HCT116 (cell line): ENCODE measurements around the gene NAGLU. TPM values are rescaled to one million over a fixed set of nuclear protein-coding genes. Genes with fewer than 3 reads are reported as not detected.

Experiments used
- ATAC-seq: fragments of 200-7000 bp; cut with Tn5 transposase; 2 replicates; pipeline ENCODE4 v1.9.1; 2020; ENCODE audit warnings: mild to moderate bottlenecking, moderate library complexity
- BruUV-seq: library from RNA; stranded (reverse); fragments of 400-500 nt; replicated peaks from 2 replicates; lab custom pipeline; 2021; lab: Mats Ljungman, UMichigan
- CTCF ChIA-PET: fragments of 300-600 bp; sonication (Branson Sonifier 250); formaldehyde crosslinking; loops from one replicate; lab custom pipeline; 2021; ENCODE audit warnings: antibody characterized with exemption; lab: Charles Lee
- POLR2A ChIA-PET: fragments of 300-600, 350-600 bp; sonication (Branson Sonifier 250); formaldehyde crosslinking; loops from one replicate; lab custom pipeline; 2021; ENCODE audit warnings: antibody characterized with exemption; lab: Charles Lee
- RAD21 ChIA-PET, 2 experiments: fragments of 300-600 bp; sonication (Branson Sonifier 250); formaldehyde crosslinking; loops; one replicate each; lab custom pipeline; 2023; ENCODE audit warnings: low total read pairs in 2 of 2; ENCODE audit not compliant: uncharacterized antibody in 2 of 2, unreplicated experiment in 2 of 2, low non-redundant PET in 1 of 2; lab: Charles Lee
- DNase-seq: peaks from one replicate; pipeline ENCODE4 v3.0.0-alpha.2; 2010; ENCODE audit warnings: low read depth, low spot score
- H2AFZ ChIP-seq: fragments of 200-600 bp; shearing (Covaris generic), sonication (generic); 2 replicates; pipeline ENCODE4 v1.6.1; 2017; ENCODE audit warnings: low read depth, mixed run types, mixed read lengths, antibody characterized with exemption, low read length; ENCODE audit not compliant: poor library complexity, severe bottlenecking
- H3K27ac ChIP-seq: 2 replicates; pipeline ENCODE4 v1.5.1; 2012; ENCODE audit warnings: low read depth, low read length
- H3K27me3 ChIP-seq: fragments of 200-600 bp; sonication (generic); 2 replicates; pipeline ENCODE4 v1.6.1; 2016; ENCODE audit warnings: mixed run types, low read length, mixed read lengths; ENCODE audit not compliant: insufficient read depth
- H3K36me3 ChIP-seq, 2 experiments: fragments of 200-500 bp in 1 of 2; fragments of 200-600 bp in 1 of 2; sonication (Bioruptor generic) in 1 of 2; sonication (generic) in 1 of 2; 2 replicates each; pipeline versions ENCODE4 v1.5.1 to v1.6.1; 2014 to 2016; ENCODE audit warnings: low read length in 2 of 2, inconsistent platforms in 1 of 2, mixed read lengths in 1 of 2, mixed run types in 1 of 2; ENCODE audit not compliant: insufficient read depth in 2 of 2, control insufficient read depth in 1 of 2
- H3K4me1 ChIP-seq, 2 experiments: fragments of 200-600 bp in 1 of 2; sonication (generic) in 1 of 2; 2 replicates each; pipeline versions ENCODE4 v1.5.1 to v1.6.1; 2012 to 2017; ENCODE audit warnings: low read length in 2 of 2, inconsistent platforms in 1 of 2, mild to moderate bottlenecking in 1 of 2, mixed read lengths in 1 of 2, mixed run types in 1 of 2, moderate library complexity in 1 of 2; ENCODE audit not compliant: insufficient read depth in 2 of 2, control insufficient read depth in 1 of 2
- H3K4me2 ChIP-seq: fragments of 200-600 bp; sonication (generic); 2 replicates; pipeline ENCODE4 v1.6.1; 2017; ENCODE audit warnings: mixed run types, low read length, mixed read lengths
- H3K4me3 ChIP-seq, 2 experiments: fragments of 200-600 bp in 1 of 2; sonication (generic) in 1 of 2; replicated peaks in 1 of 2; 2 replicates each; pipeline ENCODE4 v1.5.1; 2011 to 2016; ENCODE audit warnings: low read length in 2 of 2, control low read depth in 1 of 2, low read depth in 1 of 2, mild to moderate bottlenecking in 1 of 2, mixed read lengths in 1 of 2, mixed run types in 1 of 2
- H3K79me2 ChIP-seq: fragments of 200-600 bp; sonication (generic); 2 replicates; pipeline ENCODE4 v1.6.1; 2017; ENCODE audit warnings: mild to moderate bottlenecking, mixed run types, low read length, moderate library complexity, mixed read lengths; ENCODE audit not compliant: insufficient read depth
- H3K9ac ChIP-seq: fragments of 200-600 bp; sonication (generic); 2 replicates; pipeline ENCODE4 v1.6.1; 2016; ENCODE audit warnings: low read length, mixed read lengths
- H3K9me2 ChIP-seq: fragments of 200-600 bp; sonication (generic), shearing (Covaris generic); 2 replicates; pipeline ENCODE4 v1.6.1; 2017; ENCODE audit warnings: mixed run types, mild to moderate bottlenecking, moderate library complexity; ENCODE audit not compliant: insufficient read depth
- H3K9me3 ChIP-seq, 2 experiments: fragments of 200-500 bp in 1 of 2; fragments of 200-600 bp in 1 of 2; sonication (Bioruptor generic) in 1 of 2; sonication (generic) in 1 of 2; 2 replicates each; pipeline ENCODE4 v1.6.1; 2014 to 2017; ENCODE audit warnings: low read length in 2 of 2, mixed read lengths in 2 of 2, inconsistent platforms in 1 of 2, low read depth in 1 of 2, mild to moderate bottlenecking in 1 of 2, mixed run types in 1 of 2, moderate library complexity in 1 of 2; ENCODE audit not compliant: control insufficient read depth in 1 of 2, insufficient read depth in 1 of 2
- H4K20me1 ChIP-seq: fragments of 200-600 bp; sonication (generic), shearing (Covaris generic); 2 replicates; pipeline ENCODE4 v1.6.1; 2017; ENCODE audit warnings: mixed run types, mild to moderate bottlenecking, moderate library complexity; ENCODE audit not compliant: insufficient read depth
- FOSL1 ChIP-seq: IDR thresholded peaks from 2 replicates; pipeline ENCODE4 v1.6.1; 2012; ENCODE audit warnings: low read depth
- MAX ChIP-seq: IDR thresholded peaks from 2 replicates; pipeline ENCODE4 v1.6.1; 2012
- POLR2A ChIP-seq: IDR thresholded peaks from 2 replicates; pipeline ENCODE4 v1.7.0; 2011; ENCODE audit warnings: borderline replicate concordance; ENCODE audit not compliant: insufficient read depth, insufficient read length; ENCODE audit errors: extremely low read depth
- POLR2AphosphoS5 ChIP-seq: IDR thresholded peaks from 2 replicates; pipeline ENCODE4 v1.6.1; 2011; ENCODE audit warnings: mild to moderate bottlenecking, low read depth, low read length, moderate library complexity
- RAD21 ChIP-seq: IDR thresholded peaks from 2 replicates; pipeline ENCODE4 v1.6.1; 2012; ENCODE audit warnings: low read depth, mild to moderate bottlenecking
- REST ChIP-seq: IDR thresholded peaks from 2 replicates; pipeline ENCODE4 v1.6.1; 2012; ENCODE audit warnings: low read depth
- SIN3A ChIP-seq: IDR thresholded peaks from 2 replicates; pipeline ENCODE4 v1.6.1; 2012; ENCODE audit warnings: low read depth
- SP1 ChIP-seq: IDR thresholded peaks from 2 replicates; pipeline ENCODE4 v1.6.1; 2012; ENCODE audit warnings: low read depth
- SRF ChIP-seq: IDR thresholded peaks from 2 replicates; pipeline ENCODE4 v1.6.1; 2012; ENCODE audit warnings: low read depth
- TCF7L2 ChIP-seq: IDR thresholded peaks from 2 replicates; pipeline ENCODE4 v1.7.0; 2011; ENCODE audit warnings: borderline replicate concordance, inconsistent platforms; ENCODE audit not compliant: insufficient read depth, insufficient read length; ENCODE audit errors: extremely low read depth
- intact Hi-C: fragments of 100-400 bp; cut with micrococcal nuclease; formaldehyde crosslinking; loops from 2 replicates; pipeline ENCODE4 v1.10.0; 2022
- total RNA-seq: library from RNA; stranded (reverse); gene quantifications from one replicate; pipeline ENCODE4 v1.2.1, GENCODE V29; 2021; ENCODE audit not compliant: unreplicated experiment
- TF ChIP-seq, protein P1 (sequence below): IDR thresholded peaks from 2 replicates; pipeline ENCODE4 v1.6.1; 2011; ENCODE audit warnings: mild to moderate bottlenecking, low read length, moderate library complexity; ENCODE audit not compliant: insufficient replicate concordance; ENCODE audit errors: extremely low read depth

The NAGLU gene
- total RNA-seq, 1 experiment from 2014 or later: 17.7 TPM

DNA sequence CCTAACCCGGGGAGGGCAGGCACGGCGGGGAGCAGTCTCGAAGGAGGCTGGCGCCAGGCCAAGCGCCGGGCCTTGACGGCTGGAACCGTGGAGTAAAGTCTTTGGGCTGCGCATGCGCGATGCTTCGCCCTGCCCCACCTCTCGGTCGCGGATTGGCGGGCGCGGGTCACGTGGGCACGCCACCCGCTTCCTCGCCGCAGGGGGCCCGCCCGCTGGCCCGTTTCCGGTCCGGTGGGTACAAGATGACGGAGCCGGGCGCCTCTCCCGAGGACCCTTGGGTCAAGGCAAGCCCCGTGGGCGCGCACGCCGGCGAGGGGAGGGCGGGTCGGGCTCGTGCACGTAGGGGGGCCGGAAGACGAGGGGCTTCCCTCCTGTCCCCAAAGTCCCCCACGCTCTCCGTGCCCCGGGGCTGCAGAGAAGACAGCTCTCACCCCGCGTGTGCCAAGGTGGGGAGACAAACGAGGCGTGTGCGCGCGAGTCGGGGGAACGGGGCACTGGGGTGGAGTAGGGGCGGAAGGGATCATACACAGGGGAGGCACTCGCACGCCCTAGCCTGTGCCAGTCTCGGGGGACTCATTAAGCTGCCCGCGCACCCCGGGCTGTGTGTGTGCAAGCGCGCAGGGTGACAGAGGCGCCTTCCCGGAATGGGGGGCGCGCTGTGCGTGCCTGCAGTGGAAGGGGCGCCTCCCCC lies 31.0 kb downstream of the NAGLU start, which contains the start of gene MLX:
MLX (plus strand) TSS at position 218 of the 691 bp plus-strand sequence; CDS start at position 243, 25 bp downstream.
- TSS peak; percentile 4 for BruUV-seq
- Histone ChIP-seq H2AFZ (no peak within 1 kb of the TSS), H3K9ac (peak within 1 kb of the TSS; percentile 79), H4K20me1 (peaks cover 7% of the 10 kb centered on the region; the same call in 1 of the 2 replicates), H3K79me2 (peaks cover 62% of the 10 kb centered on the region), H3K4me1 (peaks cover 19 to 43% of the 10 kb centered on the region in 2 experiments), H3K4me2 (peak within 1 kb of the TSS; percentile 99), H3K9me3 (no peaks in the 10 kb centered on the region), H3K36me3 (peaks cover 35 to 54% of the 10 kb centered on the region in 2 experiments), H3K27ac (peak within 1 kb of the TSS; percentile 89), H3K9me2 (no peaks in the 10 kb centered on the region), H3K4me3 (peak within 1 kb of the TSS; percentile 92 to 99), H3K27me3 (no peaks in the 10 kb centered on the region)
- ATAC-seq: peak; percentile 57
- peak; percentile 66 for DNase-seq
- ChIA-PET RAD21 (no interaction called here), POLR2A (interaction anchor here (1.2 to 1.4 kb wide), 2 partner anchors 10 to 11 kb away, joined by 4 to 7 read pairs; partner anchors contain the start of gene PSMC3IP), CTCF (interaction anchor here (1.0 to 1.9 kb wide), 3 partner anchors 10 to 196 kb away, joined by 3 to 5 read pairs (median 5); partner anchors contain the start of gene PSMC3IP)
- intact Hi-C loops: no loop called here
- TF ChIP-seq TCF7L2 (peak; percentile 6), SRF (no peak), POLR2AphosphoS5 (peak; percentile 68), POLR2A (no peak), RAD21 (no peak), SP1 (peak; percentile 36; the same call in 1 of the 2 replicates), MAX (peak; percentile 77; the same call in 1 of the 2 replicates), FOSL1 (no peak), SIN3A (0 out of 2 replicates have a peak, but pooled peaks have one; percentile 55), REST (no peak)
- TF ChIP-seq, protein P1, sequence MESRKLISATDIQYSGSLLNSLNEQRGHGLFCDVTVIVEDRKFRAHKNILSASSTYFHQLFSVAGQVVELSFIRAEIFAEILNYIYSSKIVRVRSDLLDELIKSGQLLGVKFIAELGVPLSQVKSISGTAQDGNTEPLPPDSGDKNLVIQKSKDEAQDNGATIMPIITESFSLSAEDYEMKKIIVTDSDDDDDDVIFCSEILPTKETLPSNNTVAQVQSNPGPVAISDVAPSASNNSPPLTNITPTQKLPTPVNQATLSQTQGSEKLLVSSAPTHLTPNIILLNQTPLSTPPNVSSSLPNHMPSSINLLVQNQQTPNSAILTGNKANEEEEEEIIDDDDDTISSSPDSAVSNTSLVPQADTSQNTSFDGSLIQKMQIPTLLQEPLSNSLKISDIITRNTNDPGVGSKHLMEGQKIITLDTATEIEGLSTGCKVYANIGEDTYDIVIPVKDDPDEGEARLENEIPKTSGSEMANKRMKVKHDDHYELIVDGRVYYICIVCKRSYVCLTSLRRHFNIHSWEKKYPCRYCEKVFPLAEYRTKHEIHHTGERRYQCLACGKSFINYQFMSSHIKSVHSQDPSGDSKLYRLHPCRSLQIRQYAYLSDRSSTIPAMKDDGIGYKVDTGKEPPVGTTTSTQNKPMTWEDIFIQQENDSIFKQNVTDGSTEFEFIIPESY: peak; percentile 14
